OCI-LY1 (cell line): ENCODE data around the gene CDC34.

Experiments
- H2AFZ ChIP-seq: fragments of 200-600 bp; sonication (generic), shearing (Covaris generic); 2 replicates; pipeline ENCODE4 v1.6.0; 2014; ENCODE audit warnings: antibody characterized with exemption, mild to moderate bottlenecking, low read length
- H3F3A ChIP-seq: fragments of 200-600 bp; sonication (generic), shearing (Covaris generic); 2 replicates; pipeline ENCODE4 v1.6.0; 2014; ENCODE audit warnings: mild to moderate bottlenecking, antibody characterized with exemption, low read length, moderate library complexity; ENCODE audit not compliant: insufficient read depth
- H3K27ac ChIP-seq: fragments of 200-600 bp; sonication (generic); 2 replicates; pipeline ENCODE4 v1.5.1; 2014; ENCODE audit warnings: low read length, mixed run types, mild to moderate bottlenecking, low read depth; ENCODE audit not compliant: poor library complexity, severe bottlenecking
- H3K27me3 ChIP-seq: fragments of 200-600 bp; sonication (generic); 2 replicates; pipeline ENCODE4 v1.6.0; 2014; ENCODE audit warnings: antibody characterized with exemption, mild to moderate bottlenecking, low read length, moderate library complexity; ENCODE audit not compliant: insufficient read depth
- H3K36me3 ChIP-seq: fragments of 200-600 bp; sonication (generic); 2 replicates; pipeline ENCODE4 v1.6.1; 2014; ENCODE audit warnings: mild to moderate bottlenecking, antibody characterized with exemption, low read length, moderate library complexity, mixed read lengths; ENCODE audit not compliant: insufficient read depth
- H3K4me1 ChIP-seq: fragments of 200-600 bp; sonication (generic); 2 replicates; pipeline ENCODE4 v1.5.1; 2014; ENCODE audit warnings: mild to moderate bottlenecking, low read length, moderate library complexity; ENCODE audit not compliant: insufficient read depth, severe bottlenecking
- H3K4me2 ChIP-seq: fragments of 200-600 bp; sonication (generic), shearing (Covaris generic); 2 replicates; pipeline ENCODE4 v1.6.1; 2014; ENCODE audit warnings: low read length
- H3K4me3 ChIP-seq: fragments of 200-600 bp; sonication (generic); 2 replicates; pipeline ENCODE4 v1.5.1; 2014; ENCODE audit warnings: low read length, low read depth, mild to moderate bottlenecking, mixed read lengths; ENCODE audit not compliant: poor library complexity, severe bottlenecking
- H3K79me2 ChIP-seq: fragments of 200-600 bp; shearing (Covaris generic); 2 replicates; pipeline ENCODE4 v1.6.1; 2016; ENCODE audit warnings: mixed run types, low read length, mixed read lengths; ENCODE audit not compliant: insufficient read depth
- H3K9ac ChIP-seq: fragments of 200-600 bp; sonication (generic), shearing (Covaris generic); 2 replicates; pipeline ENCODE4 v1.6.1; 2014; ENCODE audit warnings: mild to moderate bottlenecking, low read length, mixed read lengths
- H3K9me2 ChIP-seq: fragments of 200-600 bp; sonication (generic), shearing (Covaris generic); 2 replicates; pipeline ENCODE4 v1.6.1; 2014; ENCODE audit warnings: low read depth, mild to moderate bottlenecking, low read length, mixed read lengths
- H3K9me3 ChIP-seq: fragments of 200-600 bp; shearing (Covaris generic); 2 replicates; pipeline ENCODE4 v1.6.1; 2014; ENCODE audit warnings: low read length, mixed read lengths
- H4K20me1 ChIP-seq: fragments of 200-600 bp; sonication (generic), shearing (Covaris generic); 2 replicates; pipeline ENCODE4 v1.6.0; 2016; ENCODE audit warnings: mild to moderate bottlenecking, low read length; ENCODE audit not compliant: insufficient read depth
- CTCF ChIP-seq: fragments of 200-600 bp; sonication (generic), shearing (Covaris generic); IDR thresholded peaks from 2 replicates; pipeline ENCODE4 v1.5.1; 2017; ENCODE audit warnings: mild to moderate bottlenecking, antibody characterized with exemption, low read length, moderate library complexity, mixed read lengths
- EZH2 ChIP-seq: fragments of 200-600 bp; sonication (generic), shearing (Covaris generic); IDR thresholded peaks from 2 replicates; pipeline ENCODE4 v1.8.0; 2017; ENCODE audit warnings: borderline replicate concordance, mixed run types, mild to moderate bottlenecking, antibody characterized with exemption, low read length, moderate library complexity, mixed read lengths

Gene CDC34

GRCh38 chr19:492091-492531 is 39.4 kb upstream of the CDC34 start:
- H3K79me2 ChIP-seq = no peaks in the 10 kb centered on the region
- H3K27ac ChIP-seq = no peak overlapping the region
- H3K9me2 ChIP-seq = no peaks in the 10 kb centered on the region
- H4K20me1 ChIP-seq = no peaks in the 10 kb centered on the region
- no peak overlapping the region for H2AFZ ChIP-seq
- H3K4me1 ChIP-seq = peaks cover 8% of the 10 kb centered on the region
- TF ChIP-seq CTCF = no peak
- TF ChIP-seq EZH2 = no peak
- no peaks in the 10 kb centered on the region for H3F3A ChIP-seq
- no peaks in the 10 kb centered on the region; the same call in 1 of the 2 replicates for H3K36me3 ChIP-seq
- no peaks in the 10 kb centered on the region for H3K27me3 ChIP-seq
- no peak overlapping the region for H3K4me2 ChIP-seq
- no peak overlapping the region for H3K9ac ChIP-seq
- H3K4me3 ChIP-seq = no peak overlapping the region
- H3K9me3 ChIP-seq = no peaks in the 10 kb centered on the region

DNA sequence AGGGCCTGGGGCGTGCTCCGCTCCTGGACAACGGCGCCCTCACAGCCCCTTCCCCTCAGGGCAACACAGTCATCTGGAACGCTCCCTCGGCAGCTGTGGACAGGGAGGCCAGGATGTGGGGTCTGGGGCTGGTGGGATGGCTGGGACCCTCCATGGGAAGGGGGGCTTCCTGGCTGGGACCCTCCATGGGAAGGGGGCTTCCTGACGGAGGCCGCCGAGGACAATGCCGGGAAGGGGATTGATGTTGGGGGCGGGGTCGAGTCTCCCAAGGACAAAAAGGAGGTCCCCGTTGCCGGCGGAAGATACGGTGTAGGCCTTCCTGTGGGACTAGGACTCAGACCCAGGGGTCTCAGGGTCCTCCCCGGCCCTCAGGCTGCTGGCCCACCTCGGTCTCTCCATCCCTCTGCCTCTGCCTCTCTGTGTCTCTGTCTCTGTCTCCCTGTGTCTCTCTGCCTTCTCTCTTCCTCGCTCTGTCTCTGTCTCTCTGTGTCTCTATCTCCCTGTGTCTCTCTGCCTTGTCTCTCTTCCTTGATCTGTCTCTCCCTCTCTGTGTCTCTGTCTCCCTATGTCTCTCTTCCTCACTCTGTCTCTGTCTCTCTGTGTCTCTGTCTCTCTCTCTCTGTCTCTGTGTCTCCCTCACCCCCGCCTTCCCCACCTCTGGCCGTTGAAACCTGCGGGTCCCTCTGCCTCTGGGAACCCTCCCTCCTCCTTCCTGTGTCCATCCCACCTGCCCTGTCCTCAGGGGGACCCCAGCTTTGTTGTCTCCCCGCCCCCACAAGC is 38.0 kb upstream of the CDC34 start:
- no peaks in the 10 kb centered on the region for H3K36me3 ChIP-seq
- no peaks in the 10 kb centered on the region for H3F3A ChIP-seq
- no peaks in the 10 kb centered on the region for H3K79me2 ChIP-seq
- H3K27me3 ChIP-seq = no peaks in the 10 kb centered on the region
- H3K4me3 ChIP-seq = no peak overlapping the region
- no peak for TF ChIP-seq EZH2
- TF ChIP-seq CTCF = no peak
- no peak overlapping the region for H3K9ac ChIP-seq
- peaks cover 8% of the 10 kb centered on the region for H3K4me1 ChIP-seq
- no peak overlapping the region for H3K4me2 ChIP-seq
- no peaks in the 10 kb centered on the region for H3K9me3 ChIP-seq
- H3K9me2 ChIP-seq = no peaks in the 10 kb centered on the region
- H3K27ac ChIP-seq = no peak overlapping the region
- no peak overlapping the region for H2AFZ ChIP-seq
- H4K20me1 ChIP-seq = no peaks in the 10 kb centered on the region

DNA sequence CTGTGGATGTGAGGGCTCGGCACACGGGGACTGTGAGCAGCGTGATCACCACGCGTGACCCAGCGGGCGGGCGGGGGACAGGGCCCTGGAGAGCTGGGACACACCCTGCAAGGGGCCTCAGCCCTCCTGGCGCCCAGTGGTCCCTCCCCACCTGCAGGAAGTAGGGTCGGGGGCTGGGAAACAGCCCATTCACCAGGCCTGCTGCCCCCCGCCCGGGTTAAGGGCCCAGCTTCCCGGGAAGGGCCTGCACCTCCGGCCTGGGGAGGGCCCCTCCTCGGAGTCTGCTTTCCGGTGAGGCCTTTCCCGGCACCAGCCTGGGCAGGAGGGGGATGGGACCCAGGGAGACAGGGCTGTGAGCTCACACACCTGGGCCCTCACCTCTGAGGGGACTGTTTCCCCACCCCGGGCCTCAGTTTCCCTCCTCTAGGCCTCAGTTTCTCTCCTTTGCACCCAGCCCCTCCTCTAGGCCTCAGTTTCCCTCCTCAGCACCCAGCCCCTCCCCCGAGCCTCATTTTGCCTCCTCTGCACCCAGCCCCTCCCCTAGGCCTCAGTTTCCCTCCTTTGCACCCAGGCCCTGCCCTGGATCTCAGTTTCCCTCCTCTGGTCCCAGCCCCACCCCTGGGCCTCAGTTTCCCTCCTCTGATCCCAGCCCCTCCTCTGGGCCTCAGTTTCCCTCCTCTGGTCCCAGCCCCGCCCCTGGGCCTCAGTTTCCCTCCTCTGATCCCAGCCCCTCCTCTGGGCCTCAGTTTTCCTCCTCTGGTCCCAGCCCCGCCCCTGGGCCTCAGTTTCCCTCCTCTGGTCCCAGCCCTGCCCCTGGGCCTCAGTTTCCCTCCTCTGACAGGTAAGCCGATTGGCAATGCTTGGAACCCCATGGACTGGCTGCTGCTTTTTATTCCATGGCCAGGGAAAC is 37.1 kb upstream of the CDC34 start:
- no peak overlapping the region for H3K9ac ChIP-seq
- no peak overlapping the region for H2AFZ ChIP-seq
- H3K27ac ChIP-seq = no peak overlapping the region

More for the DNA sequence above, 37.1 kb upstream of the CDC34 start:
- Histone ChIP-seq H3F3A (no peaks in the 10 kb centered on the region), H3K9me3 (no peaks in the 10 kb centered on the region), H3K4me1 (peaks cover 6% of the 10 kb centered on the region), H3K36me3 (no peaks in the 10 kb centered on the region), H3K27me3 (no peaks in the 10 kb centered on the region), H4K20me1 (no peaks in the 10 kb centered on the region), H3K4me2 (no peak overlapping the region), H3K9me2 (no peaks in the 10 kb centered on the region), H3K79me2 (no peaks in the 10 kb centered on the region), H3K4me3 (no peak overlapping the region)
- no peak for TF ChIP-seq EZH2
- no peak for TF ChIP-seq CTCF
